Bronchial epithelial cell (primary cell): ENCODE data around the gene AP5S1. TPM values are rescaled to one million over a fixed set of nuclear protein-coding genes. Genes with fewer than 3 reads are reported as not detected.

Experiments used
- DNase-seq: peaks from one replicate; pipeline ENCODE4 v3.0.0-alpha.2; 2010; ENCODE audit warnings: low read depth
- FAIRE-seq: peaks from 2 replicates; lab custom pipeline; 2011; peaks lifted over from hg19 to GRCh38; lab: Jason Lieb, UNC
- H3K27me3 ChIP-seq: 2 replicates; pipeline ENCODE4 v1.5.1; 2011; ENCODE audit warnings: low read length; ENCODE audit not compliant: control insufficient read depth, insufficient read depth
- H3K36me3 ChIP-seq: 2 replicates; pipeline ENCODE4 v1.5.1; 2011; ENCODE audit warnings: low read length; ENCODE audit not compliant: control insufficient read depth, insufficient read depth
- H3K4me3 ChIP-seq: 2 replicates; pipeline ENCODE4 v1.5.1; 2011; ENCODE audit warnings: mild to moderate bottlenecking, low read depth, low read length, control low read depth
- total RNA-seq: library from RNA; depleted of rRNA; stranded (reverse); fragments of >200 nt; gene quantifications from 2 replicates; pipeline ENCODE4 v1.2.1, GENCODE V29; 2014
- TF ChIP-seq, protein P1 (sequence below): IDR thresholded peaks from 2 replicates; pipeline ENCODE4 v1.5.1; 2011; ENCODE audit warnings: mild to moderate bottlenecking, moderate library complexity, low read length, control low read depth, inconsistent platforms; ENCODE audit not compliant: insufficient read depth, severe bottlenecking

AP5S1 gene
- total RNA-seq, 1 donor from 2014 or later = 12.4 TPM

DNA sequence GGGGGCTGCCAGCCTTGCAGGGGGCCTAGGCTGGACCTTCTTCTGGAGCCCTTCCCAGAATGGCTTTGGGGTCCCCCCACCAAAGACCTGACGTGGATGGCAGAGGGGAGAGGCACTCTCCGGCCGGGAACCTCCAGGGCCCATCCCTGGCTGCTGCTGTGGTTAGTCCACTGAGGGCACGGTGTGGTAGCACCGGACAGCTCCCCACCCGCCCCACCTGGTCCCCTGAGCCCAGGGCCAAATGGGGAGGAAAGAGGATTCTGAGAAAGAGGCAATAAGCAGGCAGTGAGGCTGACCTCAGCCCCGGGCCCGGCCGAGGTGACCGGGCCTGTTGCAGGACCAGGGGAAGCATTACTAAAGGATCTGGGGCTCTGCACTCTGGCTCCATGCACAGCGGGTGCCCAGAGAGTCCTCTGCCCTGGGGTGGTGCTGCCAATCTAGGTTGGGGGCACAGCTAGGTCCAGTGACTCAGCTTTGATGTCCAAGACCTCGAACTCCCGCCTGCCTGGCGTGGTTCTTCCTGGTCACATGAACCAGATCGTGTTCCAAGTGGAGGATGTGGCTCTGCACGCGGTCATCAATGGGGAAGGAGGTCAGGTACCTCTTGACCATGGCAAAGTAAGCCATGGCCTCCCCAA, 36.0 kb upstream of the AP5S1 start:
- FAIRE-seq (no peak), DNase-seq (no peak)
- TF ChIP-seq, protein P1, sequence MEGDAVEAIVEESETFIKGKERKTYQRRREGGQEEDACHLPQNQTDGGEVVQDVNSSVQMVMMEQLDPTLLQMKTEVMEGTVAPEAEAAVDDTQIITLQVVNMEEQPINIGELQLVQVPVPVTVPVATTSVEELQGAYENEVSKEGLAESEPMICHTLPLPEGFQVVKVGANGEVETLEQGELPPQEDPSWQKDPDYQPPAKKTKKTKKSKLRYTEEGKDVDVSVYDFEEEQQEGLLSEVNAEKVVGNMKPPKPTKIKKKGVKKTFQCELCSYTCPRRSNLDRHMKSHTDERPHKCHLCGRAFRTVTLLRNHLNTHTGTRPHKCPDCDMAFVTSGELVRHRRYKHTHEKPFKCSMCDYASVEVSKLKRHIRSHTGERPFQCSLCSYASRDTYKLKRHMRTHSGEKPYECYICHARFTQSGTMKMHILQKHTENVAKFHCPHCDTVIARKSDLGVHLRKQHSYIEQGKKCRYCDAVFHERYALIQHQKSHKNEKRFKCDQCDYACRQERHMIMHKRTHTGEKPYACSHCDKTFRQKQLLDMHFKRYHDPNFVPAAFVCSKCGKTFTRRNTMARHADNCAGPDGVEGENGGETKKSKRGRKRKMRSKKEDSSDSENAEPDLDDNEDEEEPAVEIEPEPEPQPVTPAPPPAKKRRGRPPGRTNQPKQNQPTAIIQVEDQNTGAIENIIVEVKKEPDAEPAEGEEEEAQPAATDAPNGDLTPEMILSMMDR = no peak
- Histone ChIP-seq H3K27me3 (no peaks in the 10 kb centered on the region), H3K4me3 (no peak overlapping the region), H3K36me3 (peaks cover 5% of the 10 kb centered on the region)

DNA sequence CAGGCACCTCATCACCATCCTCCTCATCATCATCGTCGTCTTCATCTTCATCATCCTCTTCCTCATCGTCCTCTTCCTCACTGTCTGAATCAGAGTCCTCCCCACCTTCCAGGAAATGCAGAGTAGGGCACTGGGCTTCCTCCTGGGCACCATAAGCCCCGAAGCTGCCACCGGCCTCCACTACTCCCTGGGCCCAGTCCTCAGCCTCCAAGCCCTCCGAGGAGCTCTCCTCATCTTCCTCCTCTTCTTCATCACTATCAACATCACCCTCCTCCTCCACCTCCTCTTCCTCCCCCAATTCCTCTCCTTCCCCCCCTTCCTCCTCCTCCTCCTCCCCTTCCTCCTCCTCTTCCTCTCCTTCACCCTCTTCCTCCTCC, 35.5 kb upstream of the AP5S1 start:
- DNase-seq (no peak), FAIRE-seq (peak; percentile 83)
- H3K4me3 ChIP-seq = peak overlapping the region; percentile 52
- H3K36me3 ChIP-seq = peaks cover 5% of the 10 kb centered on the region
- H3K27me3 ChIP-seq = no peaks in the 10 kb centered on the region
- TF ChIP-seq, protein P1 = no peak

DNA sequence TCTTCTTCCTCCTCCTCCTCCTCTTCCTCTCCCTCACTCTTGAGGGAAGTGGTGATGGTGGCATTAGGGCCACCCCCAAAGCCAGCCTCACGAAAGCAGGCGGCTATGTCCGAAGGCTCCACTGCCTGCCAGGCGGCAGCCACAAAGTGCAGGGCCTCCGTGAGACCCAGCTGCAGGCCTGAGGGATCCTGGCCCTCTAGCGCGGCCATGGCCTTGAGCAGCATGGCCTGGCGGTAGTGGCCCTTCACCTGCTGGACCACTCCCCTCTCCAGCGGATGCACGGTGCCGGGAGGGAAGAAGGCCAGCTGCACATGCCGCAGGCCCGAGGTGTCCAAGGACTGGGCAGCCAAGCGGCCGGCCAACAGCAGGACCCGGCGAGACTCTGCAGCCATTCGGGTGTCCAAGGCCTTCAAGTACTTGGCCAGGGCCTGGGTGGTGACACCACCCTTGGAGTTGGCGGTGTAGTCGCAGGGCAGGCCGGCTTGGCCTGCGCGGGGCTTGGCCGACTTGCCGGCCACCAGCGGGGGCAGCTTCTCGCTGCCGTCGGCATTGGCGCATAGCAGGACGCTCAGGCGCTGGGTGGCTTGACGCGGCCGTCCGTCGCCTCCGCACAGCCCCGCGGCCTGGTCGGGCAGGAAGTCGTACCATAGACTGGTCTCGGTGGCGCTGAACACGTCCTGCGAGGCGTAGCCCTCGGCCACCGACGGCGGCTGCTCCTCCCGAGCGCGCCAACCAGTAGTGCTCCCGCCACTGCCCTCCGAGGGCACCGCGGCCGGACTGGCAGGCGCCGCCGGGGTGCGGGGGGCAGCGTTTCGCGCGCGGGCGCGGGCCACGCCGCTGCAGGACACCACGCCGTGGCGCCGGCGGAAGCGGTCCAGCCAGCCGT, 34.9 kb upstream of the AP5S1 start:
- Histone ChIP-seq H3K27me3 (no peaks in the 10 kb centered on the region), H3K36me3 (peaks cover 5% of the 10 kb centered on the region), H3K4me3 (peak overlapping the region; percentile 52)
- DNase-seq = no peak
- TF ChIP-seq, protein P1 = no peak
- no peak for FAIRE-seq

DNA sequence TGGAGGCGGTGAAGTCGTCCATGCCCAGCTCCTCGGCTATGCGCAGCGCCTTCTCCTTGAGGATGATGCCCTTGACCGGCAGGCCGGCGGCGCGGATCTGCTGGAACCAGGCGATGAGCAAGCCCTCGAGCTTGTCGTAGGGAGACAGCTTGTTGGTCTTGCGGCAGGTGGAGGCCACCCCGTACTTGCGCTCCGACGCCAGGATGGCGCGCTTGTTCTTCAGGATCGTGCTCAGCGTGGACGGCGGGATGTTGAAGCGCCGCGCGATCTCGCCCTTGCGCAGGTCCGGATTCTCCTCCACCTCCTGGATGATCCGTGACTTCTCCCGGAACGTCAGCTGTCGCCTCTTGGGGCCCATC, 34.2 kb upstream of the AP5S1 start:
- Histone ChIP-seq H3K36me3 (peaks cover 5% of the 10 kb centered on the region), H3K27me3 (no peaks in the 10 kb centered on the region), H3K4me3 (peak overlapping the region; percentile 52)
- DNase-seq = peak; percentile 28
- TF ChIP-seq, protein P1 = peak; percentile 11
- FAIRE-seq = no peak

DNA sequence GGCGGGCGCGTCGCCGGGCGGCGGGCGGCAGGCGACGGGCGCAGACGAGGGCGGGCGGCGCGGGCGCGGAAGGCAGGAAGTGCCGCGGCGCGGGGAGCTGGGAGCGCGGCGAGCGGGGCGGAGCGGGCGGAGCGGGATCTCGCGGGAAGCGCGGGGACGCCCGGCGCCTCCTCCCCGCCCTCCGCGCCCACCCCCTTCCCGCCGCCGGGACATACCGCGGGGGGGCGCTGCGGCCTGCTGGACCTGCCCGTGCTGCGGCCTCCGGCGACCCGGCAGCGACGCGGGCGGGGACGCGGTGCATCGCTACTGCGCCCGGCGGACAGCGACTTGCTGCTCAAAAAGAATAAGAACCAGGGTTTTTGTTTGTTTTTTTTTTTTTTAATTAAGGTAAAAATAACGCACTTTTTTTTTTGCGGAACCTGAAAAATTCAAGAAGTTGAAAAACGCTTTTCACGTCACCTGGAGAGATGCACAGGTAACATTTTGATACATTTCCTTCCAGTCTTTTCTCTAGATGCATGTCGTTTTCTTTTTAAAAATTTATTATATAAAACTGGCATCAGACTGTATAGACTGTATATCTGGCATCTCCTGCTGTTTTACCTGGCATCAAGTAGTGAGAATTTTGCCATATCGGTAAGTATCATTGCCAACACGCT, 33.6 kb upstream of the AP5S1 start, which contains the start of gene CENPB:
Gene CENPB, minus strand, starts transcription at position 76 of the 659 bp plus-strand sequence. CDS start 257 bp downstream, outside the sequence.
- H3K4me3 ChIP-seq = peak within 1 kb of the TSS; percentile 52
- TF ChIP-seq, protein P1 = peak; percentile 67
- H3K27me3 ChIP-seq = no peaks in the 10 kb centered on the region
- H3K36me3 ChIP-seq = peaks cover 5% of the 10 kb centered on the region
- peak; percentile 50 for DNase-seq
- FAIRE-seq = no peak
